ENCODE measurements around the gene CYB5RL.

DNA sequence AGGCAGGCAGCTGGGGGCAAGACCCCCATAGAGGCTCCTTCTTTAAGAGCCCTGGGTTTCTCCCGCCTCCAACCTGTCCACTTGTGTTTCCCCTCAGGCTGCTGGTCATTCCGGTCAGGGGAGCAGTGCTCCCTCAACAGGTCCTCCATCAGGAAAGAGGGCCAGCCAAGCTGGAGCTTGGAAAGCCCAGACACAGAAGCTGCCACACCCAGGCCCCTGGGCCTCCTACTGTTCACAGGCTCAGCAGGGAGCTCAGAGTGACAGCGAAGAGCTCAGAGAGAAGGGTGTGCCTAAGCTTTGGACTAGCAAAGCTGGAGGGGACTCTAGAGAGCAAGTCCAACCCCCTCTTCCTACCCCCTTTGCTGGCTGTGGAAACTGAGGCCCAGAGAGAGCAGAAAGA lies 36.8 kb downstream of the CYB5RL start:
- no peak for TF ChIP-seq POLR2AphosphoS5 (IDR thresholded peaks at IDR 0.05; ENCODE audit: low read depth, low read length)
- no peak for TF ChIP-seq FOXP2 (optimal IDR thresholded peaks at IDR 0.05; ENCODE audit: borderline replicate concordance, extremely low read depth, extremely low read length, insufficient read depth)
- TF ChIP-seq SIN3A (IDR thresholded peaks at IDR 0.05; ENCODE audit: borderline replicate concordance, insufficient read depth, low read length): no peak

Data from PFSK-1 (cell line).